Osteocyte (in vitro differentiated cells): ENCODE measurements around the gene PODN. TPM values are rescaled to one million over a fixed set of nuclear protein-coding genes. Genes with fewer than 3 reads are reported as not detected.

Experiments used
- DNase-seq: peaks from one replicate; pipeline ENCODE4 v3.0.0; 2021; ENCODE audit warnings: mixed read lengths; ENCODE audit not compliant: unreplicated experiment; ENCODE audit errors: extremely low spot score
- H3K27ac Mint-ChIP-seq: one replicate; pipeline ENCODE4 v1.8.0; 2021; ENCODE audit warnings: mild to moderate bottlenecking, mixed read lengths; ENCODE audit not compliant: unreplicated experiment
- H3K27me3 Mint-ChIP-seq: one replicate; pipeline ENCODE4 v1.8.0; 2021; ENCODE audit warnings: mixed read lengths; ENCODE audit not compliant: unreplicated experiment
- H3K36me3 Mint-ChIP-seq: one replicate; pipeline ENCODE4 v1.8.0; 2021; ENCODE audit warnings: mixed read lengths; ENCODE audit not compliant: unreplicated experiment
- H3K4me1 Mint-ChIP-seq: one replicate; pipeline ENCODE4 v1.8.0; 2021; ENCODE audit warnings: mixed read lengths; ENCODE audit not compliant: unreplicated experiment
- H3K4me3 Mint-ChIP-seq: one replicate; pipeline ENCODE4 v1.8.0; 2021; ENCODE audit warnings: mild to moderate bottlenecking, moderate library complexity, mixed read lengths; ENCODE audit not compliant: unreplicated experiment
- H3K9me3 Mint-ChIP-seq: one replicate; pipeline ENCODE4 v1.8.0; 2021; ENCODE audit warnings: mixed read lengths; ENCODE audit not compliant: unreplicated experiment
- CTCF ChIP-seq: fragments of 200-600 bp; sonication (generic); IDR thresholded peaks from 2 replicates; pipeline ENCODE4 v1.5.0; 2021; ENCODE audit warnings: antibody characterized with exemption, mild to moderate bottlenecking, moderate library complexity
- total RNA-seq: library from RNA; stranded (reverse); gene quantifications from 2 replicates; pipeline ENCODE4 v1.2.1, GENCODE V29; 2021

Gene PODN
- total RNA-seq, 1 donor from 2014 or later = 6.6 TPM

GRCh38 chr1:53066891-53067738 is 5.1 kb downstream of the PODN start:
- Mint-ChIP-seq H3K36me3 (no peaks in the 10 kb centered on the region), H3K4me3 (no peak overlapping the region), H3K9me3 (no peaks in the 10 kb centered on the region), H3K27me3 (no peaks in the 10 kb centered on the region), H3K4me1 (peaks cover 3% of the 10 kb centered on the region), H3K27ac (no peak overlapping the region)
- DNase-seq = peak; percentile 71
- TF ChIP-seq CTCF = no peak

DNA sequence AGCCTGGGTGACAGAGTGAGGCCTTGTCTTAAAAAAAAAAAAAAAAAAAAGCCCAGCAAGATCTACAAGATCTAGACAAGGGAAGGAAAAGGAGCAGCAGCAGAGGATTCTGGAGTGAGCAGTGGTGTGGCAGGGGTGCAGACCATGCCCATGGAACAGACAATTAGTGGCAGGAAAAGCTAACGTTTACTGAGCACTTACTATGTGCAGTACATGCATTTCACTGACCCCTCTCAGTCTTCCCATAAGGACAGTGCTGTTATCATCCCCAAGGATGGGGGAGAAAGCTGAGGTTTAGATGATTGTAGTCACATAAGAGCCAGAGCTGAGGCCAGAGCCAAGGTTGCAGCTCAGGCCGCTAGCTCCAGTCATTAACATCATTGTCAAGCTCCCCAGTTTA is 5.9 kb downstream of the PODN start:
- no peak overlapping the region for H3K27ac Mint-ChIP-seq
- no peak overlapping the region for H3K4me3 Mint-ChIP-seq
- no peaks in the 10 kb centered on the region for H3K27me3 Mint-ChIP-seq

DNA sequence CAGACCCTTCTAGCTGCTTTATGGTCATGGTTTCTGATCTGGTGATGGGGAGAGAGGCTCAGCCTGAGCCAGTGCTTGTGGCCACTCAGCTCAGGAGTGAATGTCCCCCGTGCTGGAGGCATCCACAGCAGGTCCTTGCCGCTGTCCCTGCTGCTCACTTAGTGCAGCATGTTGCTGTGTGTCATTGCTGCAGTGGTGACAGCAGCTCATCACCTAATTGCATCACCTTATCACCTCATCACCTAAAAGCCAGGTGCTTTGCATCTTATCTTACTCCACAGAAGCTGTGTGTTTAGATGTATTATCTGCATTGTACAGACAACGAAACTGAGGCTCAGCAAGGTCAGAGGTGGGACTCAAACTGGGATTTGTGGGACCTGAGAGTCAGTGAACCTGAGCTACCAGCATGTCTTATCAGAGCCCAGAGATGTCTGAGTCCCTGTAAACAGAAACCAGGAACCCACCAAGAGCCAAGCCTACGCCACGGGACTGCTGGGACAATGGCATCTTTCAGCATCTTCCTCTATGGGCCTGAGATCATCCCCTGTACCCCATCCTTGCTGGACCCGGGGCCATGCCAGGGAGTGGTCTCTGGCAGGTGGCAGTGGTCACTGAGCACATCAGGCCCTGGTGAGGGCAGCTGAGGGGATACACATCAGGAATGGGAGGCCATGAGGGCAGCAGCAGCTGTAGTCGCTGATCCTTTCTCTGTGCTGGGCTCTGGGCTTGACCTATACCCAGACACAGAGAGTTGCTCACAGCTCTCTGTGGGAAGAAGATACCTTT is 6.5 kb downstream of the PODN start:
- Mint-ChIP-seq H3K9me3 (no peaks in the 10 kb centered on the region), H3K4me1 (no peaks in the 10 kb centered on the region), H3K27ac (no peak overlapping the region), H3K36me3 (no peaks in the 10 kb centered on the region), H3K27me3 (no peaks in the 10 kb centered on the region), H3K4me3 (no peak overlapping the region)
- no peak for TF ChIP-seq CTCF
- peak; percentile 75 for DNase-seq

More for the DNA sequence above, 5.9 kb downstream of the PODN start:
- Mint-ChIP-seq H3K36me3 (no peaks in the 10 kb centered on the region), H3K4me1 (peaks cover 3% of the 10 kb centered on the region), H3K9me3 (no peaks in the 10 kb centered on the region)
- DNase-seq = no peak
- TF ChIP-seq CTCF = no peak

GRCh38 chr1:53069265-53069662 is 7.3 kb downstream of the PODN start:
- H3K9me3 Mint-ChIP-seq = no peaks in the 10 kb centered on the region
- H3K4me3 Mint-ChIP-seq = no peak overlapping the region
- H3K4me1 Mint-ChIP-seq = no peaks in the 10 kb centered on the region
- no peak overlapping the region for H3K27ac Mint-ChIP-seq
- H3K27me3 Mint-ChIP-seq = no peaks in the 10 kb centered on the region
- no peak for DNase-seq
- no peaks in the 10 kb centered on the region for H3K36me3 Mint-ChIP-seq
- TF ChIP-seq CTCF = no peak
